Measurements from ENCODE around the gene TUBB4A.

DNA sequence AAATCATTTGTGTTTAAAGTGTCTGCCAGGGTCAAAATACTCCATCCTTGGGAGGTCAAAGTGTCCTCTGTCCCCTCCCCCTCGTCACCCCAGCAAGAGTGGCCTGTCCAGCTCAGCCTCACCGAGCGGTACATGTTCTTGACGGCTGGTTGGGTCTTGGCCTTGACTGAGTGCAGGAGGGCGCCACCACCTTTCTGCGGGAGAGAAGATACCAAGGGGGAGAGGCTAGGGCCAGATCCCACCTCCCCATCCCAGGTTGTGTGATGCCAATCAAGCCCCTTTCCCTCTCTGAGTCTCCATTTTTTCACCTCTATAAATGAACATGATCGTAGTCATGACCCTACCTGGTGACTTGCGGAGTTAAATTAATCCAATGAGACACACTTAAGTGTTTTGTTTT lies 31.9 kb downstream of the TUBB4A start:
- TF ChIP-seq, protein P1, sequence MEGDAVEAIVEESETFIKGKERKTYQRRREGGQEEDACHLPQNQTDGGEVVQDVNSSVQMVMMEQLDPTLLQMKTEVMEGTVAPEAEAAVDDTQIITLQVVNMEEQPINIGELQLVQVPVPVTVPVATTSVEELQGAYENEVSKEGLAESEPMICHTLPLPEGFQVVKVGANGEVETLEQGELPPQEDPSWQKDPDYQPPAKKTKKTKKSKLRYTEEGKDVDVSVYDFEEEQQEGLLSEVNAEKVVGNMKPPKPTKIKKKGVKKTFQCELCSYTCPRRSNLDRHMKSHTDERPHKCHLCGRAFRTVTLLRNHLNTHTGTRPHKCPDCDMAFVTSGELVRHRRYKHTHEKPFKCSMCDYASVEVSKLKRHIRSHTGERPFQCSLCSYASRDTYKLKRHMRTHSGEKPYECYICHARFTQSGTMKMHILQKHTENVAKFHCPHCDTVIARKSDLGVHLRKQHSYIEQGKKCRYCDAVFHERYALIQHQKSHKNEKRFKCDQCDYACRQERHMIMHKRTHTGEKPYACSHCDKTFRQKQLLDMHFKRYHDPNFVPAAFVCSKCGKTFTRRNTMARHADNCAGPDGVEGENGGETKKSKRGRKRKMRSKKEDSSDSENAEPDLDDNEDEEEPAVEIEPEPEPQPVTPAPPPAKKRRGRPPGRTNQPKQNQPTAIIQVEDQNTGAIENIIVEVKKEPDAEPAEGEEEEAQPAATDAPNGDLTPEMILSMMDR (IDR thresholded peaks at IDR 0.05; ENCODE audit: insufficient read depth, low read length, poor library complexity, severe bottlenecking) = no peak
- TF ChIP-seq EZH2phosphoT487 (conservative IDR thresholded peaks at IDR 0.05; ENCODE audit: low read length) = no peak
